Activated naive CD4-positive, alpha-beta T cell treated with anti-CD3 and anti-CD28 coated beads, Interleukin-2, amount 50 U/mL, for 24 hours (primary cell): ENCODE measurements around the gene METRN.
"Not testable (repeated sequence)": the region's sequence is repeated elsewhere in the genome, so short reads cannot be mapped to it uniquely, and the experiment has no call there.

Experiments
- H3K27ac Mint-ChIP-seq: one replicate; pipeline ENCODE4 v1.8.0; 2021; ENCODE audit warnings: mild to moderate bottlenecking, mixed read lengths
- H3K27me3 Mint-ChIP-seq: one replicate; pipeline ENCODE4 v1.8.0; 2021; ENCODE audit warnings: mixed read lengths
- H3K36me3 Mint-ChIP-seq: one replicate; pipeline ENCODE4 v1.8.0; 2021; ENCODE audit warnings: mixed read lengths
- H3K4me1 Mint-ChIP-seq: one replicate; pipeline ENCODE4 v1.8.0; 2021; ENCODE audit warnings: mixed read lengths
- H3K4me3 Mint-ChIP-seq: one replicate; pipeline ENCODE4 v1.8.0; 2021; ENCODE audit warnings: mild to moderate bottlenecking, mixed read lengths
- H3K9me3 Mint-ChIP-seq: one replicate; pipeline ENCODE4 v1.8.0; 2021; ENCODE audit warnings: mixed read lengths

METRN gene

GRCh38 chr16:710500-711075, 4.3 kb upstream of the METRN start:
- H3K4me1 Mint-ChIP-seq = no peaks in the 10 kb centered on the region
- no peak overlapping the region for H3K27ac Mint-ChIP-seq
- no peak overlapping the region for H3K4me3 Mint-ChIP-seq
- no peaks in the 10 kb centered on the region for H3K9me3 Mint-ChIP-seq
- H3K27me3 Mint-ChIP-seq = peaks cover 17% of the 10 kb centered on the region
- no peaks in the 10 kb centered on the region for H3K36me3 Mint-ChIP-seq

DNA sequence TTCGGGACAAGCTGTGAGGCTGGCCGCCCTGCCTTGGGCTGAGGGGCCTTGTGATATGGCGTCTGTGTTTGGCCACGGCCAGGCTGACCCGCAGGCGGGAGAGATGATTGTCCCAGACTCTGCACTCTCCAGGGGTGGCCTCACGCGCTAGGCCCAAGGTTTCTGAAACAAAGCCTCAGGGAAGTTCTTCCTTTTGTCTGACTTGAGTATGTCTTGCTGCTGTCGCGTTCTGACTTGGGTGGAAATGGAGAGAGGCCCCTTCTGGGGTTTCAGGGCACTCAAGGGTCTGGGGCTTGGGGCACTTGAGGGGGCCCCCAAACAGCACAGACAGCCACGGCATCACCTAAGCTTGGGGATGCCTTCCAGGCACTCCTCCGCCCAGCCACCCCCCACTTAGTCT, 3.8 kb upstream of the METRN start:
- Mint-ChIP-seq H3K27ac (no peak overlapping the region), H3K4me1 (no peaks in the 10 kb centered on the region), H3K9me3 (no peaks in the 10 kb centered on the region), H3K36me3 (no peaks in the 10 kb centered on the region), H3K27me3 (peaks cover 17% of the 10 kb centered on the region), H3K4me3 (no peak overlapping the region)

GRCh38 chr16:711548-712320, 3.2 kb upstream of the METRN start:
- H3K27me3 Mint-ChIP-seq = peaks cover 16% of the 10 kb centered on the region
- no peak overlapping the region for H3K27ac Mint-ChIP-seq
- no peaks in the 10 kb centered on the region for H3K9me3 Mint-ChIP-seq
- no peak overlapping the region for H3K4me3 Mint-ChIP-seq
- peaks cover 4% of the 10 kb centered on the region for H3K4me1 Mint-ChIP-seq
- H3K36me3 Mint-ChIP-seq = no peaks in the 10 kb centered on the region

DNA sequence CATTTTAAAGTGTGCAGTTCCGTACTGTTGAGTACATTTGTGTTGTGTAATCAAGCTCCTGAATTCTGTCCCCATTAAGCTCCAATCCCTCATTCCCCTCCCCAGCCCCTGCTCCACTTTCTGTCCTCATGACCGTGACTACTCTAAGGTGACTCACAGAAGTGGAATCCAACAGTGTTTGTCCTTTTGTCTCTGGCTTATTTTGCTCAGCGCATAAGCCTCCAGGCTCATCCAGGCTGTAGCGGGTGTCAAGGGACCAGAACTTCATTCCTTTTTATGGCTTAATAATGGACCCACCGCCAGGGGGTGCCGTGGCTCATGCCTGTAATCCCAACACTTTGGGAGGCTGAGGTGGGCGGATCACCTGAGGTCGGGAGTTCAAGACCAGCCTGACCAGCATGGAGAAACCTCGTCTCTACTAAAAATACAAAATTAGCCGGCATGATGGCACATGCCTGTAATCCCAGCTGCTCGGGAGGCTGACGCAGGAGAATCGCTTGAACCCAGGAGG, 2.1 kb upstream of the METRN start:
- peaks cover 15% of the 10 kb centered on the region for H3K27me3 Mint-ChIP-seq
- not testable (repeated sequence) for H3K9me3 Mint-ChIP-seq, H3K36me3 Mint-ChIP-seq, H3K27ac Mint-ChIP-seq, H3K4me1 Mint-ChIP-seq, H3K4me3 Mint-ChIP-seq

GRCh38 chr16:714079-714478, 839 bp upstream of the METRN start:
- Mint-ChIP-seq H3K4me1 (peaks cover 5% of the 10 kb centered on the region), H3K9me3 (no peaks in the 10 kb centered on the region), H3K27ac (no peak overlapping the region), H3K4me3 (no peak overlapping the region), H3K36me3 (no peaks in the 10 kb centered on the region), H3K27me3 (peaks cover 8% of the 10 kb centered on the region)

- H3K4me1 Mint-ChIP-seq = peaks cover 15% of the 10 kb centered on the region
- peak overlapping the region; percentile 66 for H3K4me3 Mint-ChIP-seq
- H3K27ac Mint-ChIP-seq = no peak overlapping the region
- H3K27me3 Mint-ChIP-seq = peaks cover 4% of the 10 kb centered on the region
- H3K36me3 Mint-ChIP-seq = no peaks in the 10 kb centered on the region
- H3K9me3 Mint-ChIP-seq = no peaks in the 10 kb centered on the region
Measured at GRCh38 chr16:715477-716199, 720 bp downstream of the METRN start.

GRCh38 chr16:716200-716568, 1.3 kb downstream of the METRN start:
- Mint-ChIP-seq H3K36me3 (no peaks in the 10 kb centered on the region), H3K27ac (no peak overlapping the region), H3K4me3 (peak overlapping the region; percentile 66), H3K4me1 (peaks cover 15% of the 10 kb centered on the region), H3K9me3 (no peaks in the 10 kb centered on the region), H3K27me3 (peaks cover 3% of the 10 kb centered on the region)

- H3K4me3 Mint-ChIP-seq = no peak overlapping the region
- H3K27me3 Mint-ChIP-seq = peaks cover 2% of the 10 kb centered on the region
- H3K27ac Mint-ChIP-seq = no peak overlapping the region
Measured at GRCh38 chr16:716768-717325, 1.9 kb downstream of the METRN start.

DNA sequence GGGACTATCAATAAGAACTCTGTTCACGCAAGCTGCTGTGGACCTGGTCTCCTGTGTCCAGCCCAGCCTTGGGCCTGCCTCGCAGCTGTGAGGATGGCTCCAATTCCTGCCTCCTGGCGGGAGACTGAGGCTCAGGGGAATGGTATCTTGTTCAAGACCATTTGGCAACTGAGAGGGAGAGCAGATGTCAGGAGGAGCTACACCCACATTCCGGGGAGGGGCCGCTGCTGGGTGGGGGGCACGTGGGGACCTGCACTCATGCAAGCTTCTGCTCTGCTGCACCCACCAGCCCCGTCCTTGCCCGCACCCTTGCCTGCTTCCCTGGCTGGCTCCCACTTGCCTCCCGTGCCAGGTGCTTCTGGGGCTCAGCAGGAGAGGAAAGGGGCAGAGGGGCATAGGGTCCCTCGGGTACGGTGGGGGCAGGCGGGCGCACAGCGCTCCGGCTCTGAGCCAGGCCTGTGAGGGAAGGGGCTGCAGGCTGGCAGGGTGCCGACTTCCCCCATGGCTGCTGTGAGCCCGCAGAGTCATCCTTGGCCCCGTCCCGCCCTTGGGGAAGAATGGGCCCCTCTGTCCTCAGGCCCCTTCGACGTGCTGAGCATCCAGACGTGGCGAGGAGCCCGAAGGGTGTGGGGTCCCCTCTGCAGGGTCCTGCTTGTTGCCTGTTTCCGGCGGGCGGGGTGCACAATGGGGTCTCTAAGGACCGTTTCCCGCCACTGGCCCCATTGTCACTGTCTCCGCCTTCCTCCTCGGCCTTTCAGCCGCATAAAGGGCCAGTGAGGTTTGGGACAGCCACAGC, 2.7 kb downstream of the METRN start:
- no peaks in the 10 kb centered on the region for H3K36me3 Mint-ChIP-seq
- H3K9me3 Mint-ChIP-seq = no peaks in the 10 kb centered on the region
- H3K4me1 Mint-ChIP-seq = peaks cover 15% of the 10 kb centered on the region
- peaks cover 2% of the 10 kb centered on the region for H3K27me3 Mint-ChIP-seq
- H3K27ac Mint-ChIP-seq = no peak overlapping the region
- H3K4me3 Mint-ChIP-seq = no peak overlapping the region

More at GRCh38 chr16:716768-717325, 1.9 kb downstream of the METRN start:
- Mint-ChIP-seq H3K4me1 (peaks cover 15% of the 10 kb centered on the region), H3K36me3 (no peaks in the 10 kb centered on the region), H3K9me3 (no peaks in the 10 kb centered on the region)

- peaks cover 2% of the 10 kb centered on the region for H3K27me3 Mint-ChIP-seq
- H3K4me3 Mint-ChIP-seq = no peak overlapping the region
- H3K4me1 Mint-ChIP-seq = peaks cover 15% of the 10 kb centered on the region
- H3K9me3 Mint-ChIP-seq = no peaks in the 10 kb centered on the region
- H3K36me3 Mint-ChIP-seq = no peaks in the 10 kb centered on the region
- no peak overlapping the region for H3K27ac Mint-ChIP-seq
Measured at GRCh38 chr16:718389-718788, 3.5 kb downstream of the METRN start.

DNA sequence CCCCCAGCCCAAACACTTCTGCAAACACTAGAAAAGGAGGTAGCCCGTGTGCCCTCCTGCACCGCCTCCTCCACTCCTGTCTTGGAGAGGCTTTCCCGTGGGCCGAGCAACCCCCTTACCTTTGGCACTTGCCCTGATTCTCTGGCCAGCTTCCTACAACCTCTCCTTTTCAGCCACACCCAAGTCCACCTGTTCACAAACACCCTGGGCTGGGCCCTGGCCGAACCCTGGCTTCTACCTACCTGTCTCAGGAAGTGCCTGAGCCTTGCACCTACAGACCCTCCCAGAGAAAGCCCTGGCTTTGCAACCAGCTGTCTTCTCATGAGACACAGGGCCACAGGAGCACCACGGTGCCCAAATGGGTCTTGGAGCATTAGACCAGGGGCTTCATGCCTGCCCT, 4.0 kb downstream of the METRN start:
- Mint-ChIP-seq H3K4me1 (peaks cover 15% of the 10 kb centered on the region), H3K27ac (no peak overlapping the region), H3K4me3 (peak overlapping the region; percentile 52)

DNA sequence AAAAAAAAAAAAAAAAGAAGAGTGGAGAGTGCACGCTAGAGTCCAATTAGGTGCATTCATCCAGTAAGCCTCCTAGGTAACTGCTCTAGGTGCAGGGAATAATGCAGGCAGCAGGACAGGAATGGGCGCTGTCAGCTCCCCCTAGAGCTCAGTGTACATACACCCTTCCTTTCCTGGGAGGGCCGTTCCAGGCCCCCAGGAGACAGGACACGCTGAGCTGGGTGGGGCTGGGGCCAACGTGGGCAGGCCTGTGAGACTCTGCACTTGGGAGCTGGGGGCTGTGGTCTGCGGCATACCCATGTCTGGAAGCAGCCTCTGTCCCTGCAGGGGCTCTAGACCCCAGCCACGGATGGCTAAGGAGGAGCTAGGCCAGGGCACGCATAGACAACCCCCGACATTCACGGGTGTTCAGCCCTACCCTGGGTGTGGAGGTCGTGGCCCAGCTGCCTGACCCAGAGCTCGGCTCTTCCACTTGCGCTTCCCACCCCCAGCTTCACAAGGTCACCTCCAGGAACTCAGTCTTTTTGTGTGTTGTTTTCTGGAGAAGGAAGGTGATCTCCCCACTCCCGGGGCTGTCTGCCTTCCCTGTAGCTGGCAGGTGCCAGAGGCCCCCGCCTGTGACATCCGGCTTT, 5.0 kb downstream of the METRN start:
- Mint-ChIP-seq H3K9me3 (no peaks in the 10 kb centered on the region), H3K36me3 (no peaks in the 10 kb centered on the region), H3K4me1 (peaks cover 15% of the 10 kb centered on the region), H3K4me3 (peak overlapping the region; percentile 82), H3K27me3 (peaks cover 2% of the 10 kb centered on the region), H3K27ac (peak overlapping the region; percentile 23)

More for the DNA sequence above, 4.0 kb downstream of the METRN start:
- Mint-ChIP-seq H3K36me3 (no peaks in the 10 kb centered on the region), H3K27me3 (peaks cover 2% of the 10 kb centered on the region), H3K9me3 (no peaks in the 10 kb centered on the region)

DNA sequence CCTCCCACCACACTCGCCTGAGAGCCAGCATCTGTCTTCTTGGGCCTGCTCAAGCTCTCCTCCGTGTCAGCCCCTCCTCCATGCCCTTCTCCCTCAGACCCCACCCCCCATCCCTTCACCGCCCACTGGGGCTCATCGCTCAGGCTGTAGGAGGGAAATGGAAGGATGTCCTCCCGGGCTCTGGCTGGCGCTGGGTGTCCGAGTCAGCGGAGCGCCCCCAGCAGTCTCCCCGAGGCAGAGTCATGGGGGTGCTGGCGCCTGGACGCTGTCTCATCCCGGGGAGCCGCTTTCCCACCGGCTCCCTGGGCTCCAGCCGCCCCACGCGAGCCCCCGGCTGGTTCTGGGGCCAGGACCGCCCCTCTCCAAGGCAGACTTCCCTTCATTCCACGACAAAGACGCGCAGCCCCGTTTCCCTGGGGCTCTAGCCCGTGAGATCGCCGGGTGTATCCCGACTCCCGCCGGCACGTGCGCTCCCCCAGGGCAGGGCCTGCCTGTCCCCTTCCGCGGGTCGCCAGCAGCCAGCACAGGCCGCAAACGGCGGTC, 5.6 kb downstream of the METRN start:
- peak overlapping the region; percentile 62 for H3K27ac Mint-ChIP-seq

GRCh38 chr16:720990-721764, 6.3 kb downstream of the METRN start, which contains the start of gene ANTKMT:
Gene ANTKMT, plus strand, starts transcription at chr16:721146. Its CDS starts 129 bp downstream, at chr16:721275.
- H3K4me1 Mint-ChIP-seq = peaks cover 14% of the 10 kb centered on the region
- no peaks in the 10 kb centered on the region for H3K9me3 Mint-ChIP-seq
- peak within 1 kb of the TSS; percentile 62 for H3K27ac Mint-ChIP-seq
- H3K27me3 Mint-ChIP-seq = peaks cover 2% of the 10 kb centered on the region
- H3K36me3 Mint-ChIP-seq = no peaks in the 10 kb centered on the region
- peak within 1 kb of the TSS; percentile 82 for H3K4me3 Mint-ChIP-seq

More for the DNA sequence above, 5.6 kb downstream of the METRN start:
- H3K9me3 Mint-ChIP-seq = no peaks in the 10 kb centered on the region
- peak overlapping the region; percentile 82 for H3K4me3 Mint-ChIP-seq
- H3K27me3 Mint-ChIP-seq = peaks cover 2% of the 10 kb centered on the region
- no peaks in the 10 kb centered on the region for H3K36me3 Mint-ChIP-seq
- peaks cover 15% of the 10 kb centered on the region for H3K4me1 Mint-ChIP-seq
